Activated CD4-positive, alpha-beta T cell treated with anti-CD3 and anti-CD28 coated beads, Interleukin-2, Interleukin-4, amounts not matched to agents 100 ng/mL and 50 ng/mL, durations not matched to agents 16 hours and 8 hours (primary cell): ENCODE measurements around the gene DNAJB13.

Source experiments
- DNase-seq: peaks from one replicate; pipeline ENCODE4 v3.0.0-alpha.2; 2020; ENCODE audit warnings: low spot score

The DNAJB13 gene

DNA sequence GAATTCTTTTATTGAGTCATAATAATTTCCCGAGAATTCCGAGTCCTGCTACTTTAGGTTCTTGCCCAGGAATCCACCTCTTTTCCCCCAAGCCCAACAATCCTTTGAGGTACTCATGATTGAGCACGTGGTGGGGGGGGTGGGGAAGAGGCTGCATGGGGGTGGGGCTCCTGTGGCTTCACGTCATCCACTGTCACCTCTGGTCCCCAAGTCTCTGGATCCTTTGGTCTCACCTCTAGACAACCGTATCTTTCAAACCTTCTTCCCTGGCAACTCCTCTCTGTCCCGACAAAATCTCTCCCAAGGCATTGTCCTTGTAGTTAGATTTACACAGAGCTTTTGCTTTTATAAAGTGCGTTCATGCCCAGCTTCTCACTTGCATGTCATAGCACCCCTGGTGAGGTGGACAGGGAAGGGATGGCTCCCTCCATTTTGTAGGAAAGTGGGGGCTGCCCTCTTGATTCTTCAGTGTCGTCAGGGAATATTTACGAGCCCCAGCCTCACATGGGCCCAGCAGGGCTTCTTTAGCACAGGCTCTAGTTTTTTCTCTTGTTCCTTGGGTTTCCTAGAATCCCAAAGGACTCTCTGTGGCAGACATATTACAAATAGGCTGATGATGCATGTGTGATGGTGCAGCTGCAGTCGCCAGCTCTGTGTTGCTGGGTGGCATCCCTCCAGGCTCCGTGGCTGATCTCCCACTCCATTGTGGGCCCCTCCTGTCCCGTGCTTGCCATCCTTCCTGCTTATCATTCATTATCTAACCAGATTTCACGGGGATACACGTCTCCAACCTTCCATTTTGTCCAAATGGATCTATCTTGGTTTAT is 49.7 kb downstream of the DNAJB13 start:
- peak; percentile 45 for DNase-seq

DNA sequence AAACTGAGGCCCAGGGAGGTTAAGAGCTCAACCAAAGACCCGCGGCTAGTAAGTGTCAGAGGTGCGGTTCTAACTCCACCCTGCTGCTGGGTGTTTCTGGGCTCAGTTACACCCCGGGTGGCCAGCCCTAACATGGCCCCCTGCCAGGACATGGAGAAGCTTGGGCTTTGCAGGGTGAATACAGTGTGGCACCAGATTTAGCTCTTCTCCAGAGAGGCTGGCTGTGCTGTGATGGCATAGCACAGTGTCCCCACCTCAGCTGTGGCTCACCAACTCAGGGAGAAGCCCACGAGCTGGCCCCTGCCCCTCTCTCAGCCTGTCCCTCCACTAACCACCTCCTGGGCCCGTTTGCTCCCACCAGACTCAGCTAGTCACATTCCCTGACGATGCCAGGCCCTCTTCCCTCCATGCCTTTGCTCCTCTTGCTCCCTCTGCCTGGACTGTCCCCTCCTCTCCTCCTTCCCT is 51.0 kb downstream of the DNAJB13 start:
- no peak for DNase-seq

DNA sequence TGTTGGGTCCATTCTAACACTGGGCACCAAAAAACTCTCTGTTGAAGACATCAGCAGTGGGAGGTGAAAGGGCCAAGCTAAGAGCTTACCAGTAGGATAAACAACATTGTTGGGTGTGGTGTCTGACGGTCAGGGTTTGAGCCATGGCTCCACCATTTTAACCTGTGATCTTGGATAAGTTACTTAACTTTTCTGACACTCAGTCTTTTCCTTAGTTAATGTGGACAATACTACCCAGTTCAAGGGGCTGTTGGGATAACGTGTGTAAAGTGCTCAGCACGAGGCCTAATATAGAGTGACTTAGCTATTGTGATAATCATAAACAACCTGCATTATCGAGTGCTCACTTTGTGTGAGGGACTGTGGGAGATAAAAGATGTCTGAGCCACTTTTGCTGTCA is 52.0 kb downstream of the DNAJB13 start:
- DNase-seq = no peak

DNA sequence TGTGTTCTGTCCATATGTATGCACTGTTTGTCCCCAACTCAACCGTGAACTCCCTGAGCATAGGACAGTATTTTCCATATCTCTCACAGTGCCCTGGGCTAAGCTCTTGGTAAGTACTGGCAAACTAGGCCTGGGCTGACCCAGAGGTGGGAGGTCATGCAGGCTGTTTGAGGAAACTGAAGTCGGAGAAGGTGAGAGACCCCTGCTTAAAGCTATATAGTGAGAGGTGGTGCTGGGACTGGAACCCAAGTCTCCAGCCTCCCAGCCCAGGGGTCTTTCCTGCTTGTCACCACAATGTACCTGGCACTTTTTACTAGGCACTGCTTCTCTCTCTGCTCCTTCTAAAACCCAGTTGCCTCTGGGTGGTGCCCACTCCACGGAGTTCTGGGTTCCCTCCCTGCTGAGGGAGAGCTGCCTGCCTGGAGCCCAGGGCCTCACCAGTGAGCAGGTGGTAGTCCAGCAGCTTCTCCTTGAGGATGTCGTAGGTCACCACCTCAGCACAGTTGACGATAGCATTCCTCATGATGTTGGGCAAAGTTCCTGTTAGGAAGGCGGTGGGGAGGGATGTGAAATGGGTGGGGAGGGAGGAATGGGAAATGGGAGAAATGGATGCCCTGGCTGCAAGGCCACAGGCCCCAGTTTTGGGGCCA is 53.3 kb downstream of the DNAJB13 start:
- no peak for DNase-seq

DNA sequence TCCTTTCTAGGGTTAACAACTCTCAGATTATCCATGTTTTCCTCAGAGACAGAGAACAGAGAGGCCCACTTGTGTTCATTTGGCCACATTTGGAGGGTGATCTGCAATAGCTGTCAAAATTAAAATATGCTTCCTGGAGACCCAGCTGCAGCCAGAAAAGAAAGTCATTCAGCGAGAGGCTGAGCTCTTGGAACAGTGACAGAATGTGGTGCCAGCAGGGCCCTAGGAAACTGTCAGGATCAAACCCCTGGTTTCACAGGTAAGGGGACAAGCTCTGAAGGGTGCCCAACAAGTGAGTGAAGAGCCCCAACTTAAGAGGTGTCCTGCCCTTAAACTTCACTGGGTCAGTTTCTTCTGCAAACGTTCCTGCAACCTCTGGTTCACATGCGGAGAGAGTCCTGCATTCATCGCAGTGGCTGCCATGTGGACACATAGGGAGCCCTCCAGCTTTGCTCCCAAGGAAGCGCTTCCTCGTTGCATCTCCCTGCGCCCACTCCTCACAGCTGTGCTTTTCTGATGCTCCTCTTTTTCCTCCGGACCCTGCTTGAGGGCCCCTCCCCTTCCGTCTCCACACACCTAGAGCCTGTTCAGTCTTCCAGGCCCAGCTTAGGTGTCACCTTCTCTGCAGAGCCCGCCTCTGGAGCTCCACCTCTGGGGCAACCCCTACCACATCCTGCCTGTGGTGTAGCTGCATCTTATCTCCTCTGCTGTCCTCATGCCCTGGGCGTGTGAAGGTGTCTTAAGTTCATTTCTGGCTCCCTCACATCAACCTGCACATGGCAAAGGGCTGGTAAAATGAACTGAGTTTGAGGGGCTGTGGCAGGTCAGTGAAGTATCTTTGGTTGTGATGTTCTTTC is 54.2 kb downstream of the DNAJB13 start:
- peak; percentile 87 for DNase-seq

DNA sequence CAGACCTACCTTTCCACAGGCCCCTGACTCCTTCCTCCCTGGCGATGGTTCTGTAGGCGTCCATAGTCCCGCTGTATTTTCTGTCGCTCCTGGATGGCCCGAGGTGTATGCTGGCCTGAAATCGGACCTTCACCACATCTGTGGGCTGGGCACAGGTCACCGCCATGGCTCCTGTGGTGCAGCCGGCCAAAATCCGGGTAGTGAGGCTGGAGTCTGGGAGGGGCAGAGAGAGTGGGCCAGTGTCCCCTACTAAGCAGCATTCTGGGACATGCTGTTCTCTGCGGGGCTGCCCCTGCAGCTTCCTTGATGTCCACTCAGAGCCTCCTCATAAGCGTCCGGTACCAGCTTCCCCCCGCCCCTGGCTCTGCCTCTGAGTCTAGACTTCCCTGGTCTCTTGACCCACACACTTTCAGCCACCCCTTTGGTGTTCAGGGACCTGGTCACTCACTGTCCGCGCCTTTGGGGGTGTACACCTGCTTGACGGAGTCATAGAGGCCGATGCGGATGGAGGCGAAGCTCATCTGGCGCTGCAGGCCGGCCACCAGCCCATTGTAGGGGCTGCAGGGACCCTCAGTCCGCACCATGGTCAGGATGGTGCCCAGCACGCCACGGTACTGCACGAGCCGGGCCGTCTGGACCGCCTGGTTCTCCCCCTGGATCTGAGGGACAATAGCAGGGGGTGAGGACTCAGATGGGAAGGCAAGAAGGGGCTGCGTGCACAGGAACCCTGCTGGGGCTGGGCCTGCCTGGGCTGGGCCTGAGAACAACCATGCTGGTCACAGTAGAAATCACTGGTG is 55.1 kb downstream of the DNAJB13 start:
- no peak for DNase-seq

DNA sequence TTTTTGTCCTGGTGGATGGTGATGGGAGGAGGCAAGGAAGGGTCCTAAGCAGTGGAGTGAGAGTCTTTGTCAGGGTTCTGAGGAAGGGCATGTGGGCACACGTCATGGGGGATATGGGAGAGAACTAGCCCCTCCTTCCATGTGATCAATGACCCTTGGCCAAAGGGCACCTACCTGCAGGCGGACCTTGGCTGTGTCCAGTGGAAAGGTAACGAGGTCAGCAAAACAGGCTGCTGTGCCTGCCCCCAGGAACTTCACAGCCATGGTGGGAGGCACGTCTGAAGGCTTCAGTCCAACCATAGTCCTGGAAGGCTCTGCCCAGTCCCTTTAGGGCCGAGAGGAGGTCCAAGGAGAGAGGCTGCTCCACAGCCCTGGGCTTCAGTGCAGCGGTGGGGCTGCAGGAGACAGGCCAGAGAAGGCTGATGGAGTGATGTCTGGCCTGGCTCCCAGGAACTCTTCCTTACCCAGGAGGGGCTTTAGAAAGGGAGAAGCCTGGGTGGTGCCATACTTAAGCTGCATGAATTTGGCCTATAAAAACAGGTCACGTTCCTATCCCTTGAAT is 56.0 kb downstream of the DNAJB13 start:
- DNase-seq = no peak

DNA sequence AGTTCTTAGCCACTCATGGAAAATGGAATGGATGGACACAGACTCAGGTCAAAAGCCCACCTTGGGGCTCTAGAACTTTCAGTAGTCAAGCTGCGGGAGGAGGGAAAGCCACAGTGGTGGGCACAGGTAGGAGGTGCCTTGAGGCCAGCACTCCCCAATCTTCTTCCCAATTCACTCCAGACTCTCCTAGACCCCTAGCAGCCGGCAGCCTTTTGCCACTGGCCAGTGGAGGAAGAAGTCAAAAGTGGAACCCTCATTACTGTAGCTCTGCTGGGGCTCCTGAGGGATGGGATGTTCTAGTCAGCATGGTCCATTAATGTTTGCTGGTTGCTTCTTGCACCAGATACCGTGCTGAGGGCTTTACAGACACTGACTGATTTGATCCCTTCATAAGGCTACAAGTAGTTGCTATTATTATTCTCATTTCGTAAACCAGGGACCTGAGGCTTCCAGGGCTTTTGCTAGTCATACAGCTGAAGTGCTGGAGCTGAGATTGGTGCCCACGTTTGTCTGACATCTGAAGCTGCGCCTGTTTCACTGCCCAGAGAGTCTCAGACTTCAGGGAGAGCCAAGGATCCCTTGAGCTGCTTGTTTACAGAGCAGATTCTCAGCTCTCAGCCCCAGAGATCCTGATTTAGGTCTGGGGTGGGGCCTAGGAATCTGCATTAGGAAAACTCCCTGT is 57.0 kb downstream of the DNAJB13 start:
- no peak for DNase-seq

DNA sequence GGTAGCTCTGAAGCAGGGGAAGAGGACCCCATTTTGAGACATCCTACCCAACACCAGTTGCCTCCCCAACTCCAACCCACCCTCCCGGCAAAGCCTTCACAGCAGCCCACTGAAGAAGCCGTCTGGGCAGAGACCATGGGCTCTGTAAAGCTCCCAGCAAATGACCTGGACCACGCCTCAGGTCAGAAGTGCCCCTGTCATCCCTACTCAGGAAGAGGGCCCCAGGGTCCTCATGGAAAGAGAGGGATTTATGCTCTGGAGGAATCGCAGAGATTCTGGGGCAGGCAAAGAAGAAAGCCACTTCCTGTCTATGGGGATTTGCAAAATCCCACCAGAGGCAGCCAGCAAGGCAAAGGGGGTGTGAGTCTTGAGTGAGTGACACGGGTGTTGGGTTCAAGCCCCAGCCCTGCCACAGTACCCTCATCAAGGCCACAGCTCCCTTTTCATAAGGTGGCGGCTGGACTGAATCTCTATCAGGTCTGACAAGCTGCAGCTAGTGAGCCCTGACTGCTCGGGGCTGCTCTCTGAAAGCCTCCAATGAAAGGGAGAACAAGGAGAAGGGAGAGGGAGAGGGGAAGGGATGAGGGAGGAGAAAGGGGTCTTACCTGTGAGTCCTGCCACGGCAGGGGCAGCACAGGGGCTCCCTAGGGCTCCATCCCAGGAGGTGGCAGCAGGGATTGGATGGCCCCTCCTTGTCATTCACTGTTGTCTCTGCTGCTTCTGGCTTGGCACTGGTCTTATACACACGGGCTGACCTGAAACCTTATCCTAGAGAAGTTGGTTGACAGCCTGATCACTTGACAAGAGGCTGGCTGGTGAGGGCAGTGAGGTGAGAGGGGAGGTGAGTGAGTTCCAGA is 57.8 kb downstream of the DNAJB13 start, which contains the start of gene UCP3:
UCP3 (minus strand) TSS at position 713 of the 857 bp plus-strand sequence. CDS start 2,043 bp downstream, outside the sequence.
- DNase-seq = no peak

DNA sequence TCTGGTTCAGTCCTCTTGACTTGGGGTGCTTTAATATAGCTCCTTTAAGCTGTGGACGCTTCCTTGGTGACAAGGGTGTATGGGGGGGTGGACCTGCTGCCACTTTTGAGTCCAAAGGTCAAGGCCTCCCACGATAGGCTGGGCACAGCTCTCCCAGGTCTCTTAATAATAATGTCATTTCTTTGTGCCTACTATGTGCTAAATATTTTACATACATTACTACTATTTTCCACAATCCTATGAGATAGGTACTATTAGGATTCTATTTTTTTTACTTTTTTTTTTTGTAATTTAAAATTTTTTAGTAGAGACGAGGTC is 58.4 kb downstream of the DNAJB13 start:
- DNase-seq = no peak

DNA sequence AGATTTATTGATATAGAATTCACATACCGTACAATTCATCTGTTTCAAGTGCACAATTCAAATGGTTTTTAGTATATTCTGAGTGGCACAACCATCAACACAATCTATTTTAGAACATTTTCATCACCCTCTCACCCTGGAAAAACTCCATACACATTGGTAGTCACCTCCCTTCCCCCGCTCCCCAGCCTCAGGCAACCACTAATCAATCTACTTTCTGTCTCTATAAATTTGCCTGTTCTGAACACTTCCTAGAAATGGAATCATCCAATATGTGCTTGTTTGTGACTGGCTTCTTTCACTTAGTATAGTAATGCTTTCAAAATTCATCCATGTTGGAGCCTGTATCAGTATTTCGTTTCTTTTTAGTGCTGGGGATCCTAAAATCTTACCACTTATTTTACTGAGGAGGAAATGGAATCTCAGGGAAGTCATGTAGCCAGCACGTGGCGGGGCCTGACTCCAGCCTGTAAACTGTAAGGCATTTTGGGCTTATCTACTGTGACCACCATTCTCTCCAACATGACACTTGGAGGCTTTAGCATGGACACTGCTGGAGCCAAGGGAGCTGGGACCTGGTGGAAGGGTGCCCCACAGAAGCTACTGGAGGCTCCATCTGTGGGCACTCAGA is 59.0 kb downstream of the DNAJB13 start:
- no peak for DNase-seq

DNA sequence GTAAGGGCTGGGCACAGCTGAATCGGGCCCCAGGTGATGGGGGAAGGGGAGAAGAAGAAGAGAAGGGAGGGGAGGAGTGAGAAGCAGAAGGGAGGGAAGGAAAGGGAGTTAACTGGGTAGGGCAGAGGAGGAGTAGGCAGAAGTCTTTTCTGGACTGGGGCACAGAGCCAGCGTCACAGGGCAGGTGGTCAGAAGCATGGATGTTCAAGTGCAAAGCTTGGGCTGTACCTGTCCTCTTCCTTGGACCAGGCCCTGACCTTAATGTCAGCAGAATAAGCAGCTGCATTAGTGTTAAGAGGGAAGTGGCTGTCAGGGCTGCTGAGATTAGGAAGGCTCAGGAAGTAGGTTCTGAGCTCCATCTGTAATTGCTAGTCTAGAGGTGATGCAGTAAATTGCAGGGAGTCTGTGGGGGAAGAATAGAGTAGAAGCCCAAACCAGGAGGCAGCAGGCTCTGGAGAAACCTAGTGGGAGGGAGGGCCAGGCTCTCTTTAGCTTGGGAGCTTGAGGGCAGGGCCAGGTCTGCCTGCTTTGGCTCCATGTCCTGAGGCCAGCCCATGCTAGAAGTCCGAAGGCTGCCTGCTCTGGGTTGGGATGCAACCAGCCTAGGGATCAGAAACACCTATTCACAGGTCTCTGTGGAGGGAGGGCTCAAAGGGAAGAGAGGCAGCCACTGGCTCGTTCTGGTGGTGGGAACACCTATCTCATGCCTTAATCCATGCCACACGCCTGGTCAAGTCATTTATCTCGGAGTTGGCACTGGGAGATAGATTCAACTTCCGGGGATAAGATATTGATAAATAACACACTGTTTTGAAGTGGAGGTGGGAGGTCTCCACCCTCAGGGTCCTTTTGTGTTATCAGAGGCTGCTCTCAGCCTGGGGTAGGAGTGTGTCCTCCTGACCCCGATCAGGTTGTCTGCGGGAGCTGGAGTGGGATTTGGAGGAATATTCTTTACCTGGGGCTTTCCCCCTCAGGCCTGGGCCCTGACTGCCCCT is 59.8 kb downstream of the DNAJB13 start:
- DNase-seq = no peak

DNA sequence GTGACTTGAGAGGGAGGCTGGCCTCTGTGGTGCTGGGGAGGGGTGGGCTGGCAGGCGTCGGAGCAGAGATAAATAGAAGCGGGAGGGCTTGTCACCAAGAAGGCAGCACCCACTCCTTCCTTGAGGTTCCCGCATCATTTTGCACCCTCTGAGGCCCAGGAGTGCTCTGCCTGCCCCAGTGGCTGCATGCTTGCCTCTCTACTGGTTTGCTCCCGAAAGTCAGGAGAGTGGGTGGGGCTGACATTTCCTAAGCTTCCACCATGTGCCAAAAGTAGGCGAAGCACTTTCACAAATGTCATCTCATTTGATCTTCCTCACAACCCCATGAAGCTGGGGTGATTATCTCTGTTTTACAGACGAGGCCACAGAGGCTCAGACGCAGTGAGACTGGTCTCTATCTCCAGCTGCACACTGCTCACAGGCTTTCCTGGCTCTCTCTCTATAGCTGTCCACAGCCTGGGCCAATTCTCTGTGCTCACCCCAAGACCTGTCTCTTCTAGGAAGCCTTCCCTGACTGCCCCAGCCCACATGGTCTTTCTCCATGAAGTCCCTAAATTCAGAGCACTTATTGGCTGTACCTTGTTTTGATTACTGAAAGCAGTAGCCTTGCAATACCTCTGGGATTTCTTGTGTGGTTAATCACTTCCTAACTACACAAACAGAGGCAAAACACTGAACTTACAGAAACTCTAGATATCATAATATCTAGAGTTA is 60.7 kb downstream of the DNAJB13 start:
- peak; percentile 86 for DNase-seq

DNA sequence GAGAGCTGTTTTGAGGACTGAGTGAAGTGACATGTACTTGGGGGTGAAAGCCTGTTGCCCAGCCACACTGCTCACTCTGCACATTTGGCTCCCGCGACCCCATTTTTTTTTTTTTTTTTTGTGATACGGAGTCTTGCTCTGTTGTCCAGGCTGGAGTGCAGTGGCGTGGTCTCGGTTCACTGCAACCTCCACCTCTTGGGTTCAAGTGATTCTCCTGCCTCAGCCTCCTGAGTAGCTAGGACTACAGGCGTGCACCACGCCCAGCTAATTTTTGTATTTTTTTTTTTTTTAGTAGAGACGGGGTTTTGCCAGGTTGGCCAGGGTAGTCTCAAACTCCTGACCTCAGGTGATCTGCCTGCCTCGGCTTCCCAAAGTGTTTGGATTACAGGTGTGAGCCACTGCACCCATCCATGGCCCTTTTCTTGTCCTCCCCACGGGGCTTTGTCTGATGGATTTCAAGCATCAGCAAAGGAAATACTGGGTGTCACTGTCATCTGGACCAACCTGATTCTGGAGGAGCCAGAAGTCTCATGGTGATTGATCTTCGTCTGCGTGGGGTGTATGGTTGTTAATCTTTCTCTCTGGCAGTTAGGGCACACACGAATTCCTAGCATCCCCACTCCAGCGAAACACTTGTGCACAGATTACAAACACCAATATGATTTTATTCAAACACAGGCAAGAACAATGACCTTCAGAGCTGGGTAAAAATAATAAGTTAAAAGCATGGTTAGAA is 61.4 kb downstream of the DNAJB13 start:
- DNase-seq = no peak

DNA sequence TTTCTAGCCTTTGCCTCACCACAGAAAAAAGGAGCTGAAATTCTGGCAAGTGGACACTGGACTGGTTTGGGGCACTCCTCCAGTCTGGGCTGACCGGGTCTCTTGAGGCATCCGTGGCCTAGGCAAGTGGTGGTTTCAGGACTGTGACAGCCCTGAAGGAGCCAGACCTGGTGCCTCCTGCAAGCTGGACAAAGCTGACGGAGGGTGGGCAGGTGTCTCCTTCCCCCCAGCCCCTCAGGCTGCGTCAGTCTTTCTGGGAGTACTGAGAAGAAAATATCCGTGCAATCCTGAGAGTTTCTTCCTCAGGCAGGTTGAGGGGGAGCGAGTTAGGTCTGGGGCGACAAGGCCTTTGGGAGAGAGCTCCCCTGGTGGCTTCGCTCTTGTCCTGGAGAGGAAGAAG is 62.3 kb downstream of the DNAJB13 start:
- no peak for DNase-seq

DNA sequence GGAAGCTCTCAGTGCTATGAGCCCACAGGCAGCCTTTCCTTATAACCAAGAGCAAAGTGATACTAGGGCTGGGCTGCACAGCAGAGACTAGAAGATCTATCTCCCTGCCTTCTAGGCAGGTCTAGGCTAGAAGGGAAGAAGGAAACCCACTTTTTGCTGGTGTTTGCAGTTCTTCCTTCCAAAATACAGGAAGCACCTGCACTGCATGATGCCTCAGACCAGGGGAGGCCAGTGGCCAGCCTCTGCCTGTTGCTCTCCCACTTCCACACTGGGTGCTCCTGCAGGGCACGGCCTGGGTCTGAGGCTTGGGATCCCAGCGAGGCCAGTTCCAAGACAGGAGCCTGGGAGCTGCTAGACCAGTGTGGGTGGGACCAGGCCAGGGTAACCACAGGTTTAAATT is 64.1 kb downstream of the DNAJB13 start:
- no peak for DNase-seq
